GM21515 (cell line): ENCODE results near the gene RUNX2.

Experiments used
- ATAC-seq: cut with Tn5 transposase; IDR thresholded peaks from one replicate; pipeline ENCODE4 v1.9.1; 2021; ENCODE audit not compliant: unreplicated experiment

RUNX2 gene

DNA sequence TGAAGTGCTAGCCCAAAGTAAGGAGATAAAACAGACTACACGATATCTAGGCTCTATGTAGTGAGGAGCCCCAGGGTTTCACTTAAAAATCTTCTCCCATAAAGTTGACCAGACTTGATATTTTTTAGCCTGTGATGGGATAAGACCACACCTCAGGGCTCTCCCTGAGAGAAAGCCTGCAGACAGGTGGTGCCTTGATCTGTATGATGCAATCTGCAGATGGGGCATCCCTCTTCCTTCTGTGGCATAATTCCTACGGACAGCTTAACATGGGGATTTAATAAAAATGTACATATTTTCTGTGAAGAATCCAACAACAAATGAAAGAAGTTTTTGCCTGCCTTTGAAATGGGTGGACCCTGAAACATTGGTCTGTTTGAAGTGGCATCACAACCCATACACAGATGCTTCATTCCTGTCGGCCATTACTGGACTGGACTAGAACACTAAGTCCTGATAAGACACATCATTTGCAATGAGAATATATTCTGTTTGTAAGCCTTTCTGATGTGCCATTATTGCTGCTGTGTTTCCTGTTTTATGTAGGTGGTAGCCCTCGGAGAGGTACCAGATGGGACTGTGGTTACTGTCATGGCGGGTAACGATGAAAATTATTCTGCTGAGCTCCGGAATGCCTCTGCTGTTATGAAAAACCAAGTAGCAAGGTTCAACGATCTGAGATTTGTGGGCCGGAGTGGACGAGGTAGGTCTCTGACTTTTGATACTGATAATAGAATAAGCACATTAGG, 103.4 kb downstream of the RUNX2 start:
- no peak for ATAC-seq

DNA sequence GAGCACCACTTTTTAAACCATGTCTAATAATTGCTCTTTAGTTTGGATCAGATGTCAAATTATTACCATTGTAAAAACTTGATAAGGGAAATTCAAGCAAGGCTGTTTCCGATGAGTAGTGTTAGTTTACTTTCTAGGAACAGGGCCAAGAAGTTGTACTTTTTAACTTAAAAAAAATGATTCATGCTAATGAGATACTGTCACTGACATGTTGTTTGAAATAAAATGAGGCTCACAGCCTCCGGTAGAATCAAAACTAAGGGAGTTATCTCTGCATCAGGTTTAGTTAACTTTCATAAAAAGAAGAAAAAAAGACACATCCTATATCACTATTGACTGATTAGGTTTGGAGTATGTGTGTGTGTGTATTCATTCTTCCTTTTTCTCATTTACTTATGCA, 104.8 kb downstream of the RUNX2 start:
- ATAC-seq: no peak

DNA sequence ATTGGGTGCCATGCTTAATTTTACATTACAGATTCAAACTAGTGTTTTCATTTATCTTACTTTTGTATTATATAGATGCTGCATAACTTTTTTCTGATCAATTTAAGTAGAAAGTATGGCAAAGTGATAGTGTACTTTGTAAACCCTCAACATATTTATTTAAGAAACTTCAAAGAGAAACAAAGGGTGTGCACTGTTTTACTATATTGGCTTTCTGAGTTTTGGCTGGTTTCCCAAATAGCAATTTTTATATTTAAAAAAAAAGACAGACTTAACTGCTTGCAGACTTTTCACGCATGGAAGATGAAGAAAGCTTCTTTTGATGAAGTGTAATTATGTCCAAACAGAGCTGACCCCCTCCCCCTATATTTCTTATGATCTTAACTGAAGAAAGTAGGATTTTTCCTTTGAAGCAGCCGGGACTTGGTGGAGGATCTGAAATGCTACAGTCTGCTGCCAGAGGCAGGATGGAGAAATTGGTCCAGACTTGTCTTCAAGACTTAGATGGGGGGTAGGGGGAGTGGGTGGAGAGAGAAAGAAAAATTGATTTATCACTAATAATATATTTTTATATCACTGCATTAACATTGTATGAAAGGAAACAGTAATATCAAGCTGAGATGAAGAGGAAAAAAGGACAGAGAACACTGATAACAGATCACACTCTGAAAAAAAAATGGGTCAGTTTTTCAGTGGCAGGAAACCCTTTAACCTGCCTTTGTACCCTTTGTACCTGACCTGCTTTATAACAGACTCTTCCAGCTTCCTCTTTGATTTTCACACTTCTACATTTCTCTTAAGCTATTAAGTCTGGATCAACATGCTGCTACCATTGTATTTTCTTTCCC, 105.6 kb downstream of the RUNX2 start:
- ATAC-seq: no peak

DNA sequence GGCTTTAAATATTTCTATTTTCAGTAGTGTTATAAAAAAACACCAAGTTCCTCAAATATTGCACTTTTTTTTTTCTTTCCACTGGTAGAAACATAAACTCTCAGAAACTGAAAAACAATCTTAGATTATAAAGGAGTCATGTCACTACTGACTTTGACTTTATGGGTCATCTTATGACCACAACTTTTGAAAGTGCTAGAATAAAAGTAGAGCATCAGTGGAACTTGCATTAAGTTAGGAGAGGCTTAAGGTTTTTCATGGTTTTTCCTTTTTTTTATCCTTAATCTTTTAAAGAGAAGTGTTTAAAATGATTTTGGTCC, 106.2 kb downstream of the RUNX2 start:
- no peak for ATAC-seq

DNA sequence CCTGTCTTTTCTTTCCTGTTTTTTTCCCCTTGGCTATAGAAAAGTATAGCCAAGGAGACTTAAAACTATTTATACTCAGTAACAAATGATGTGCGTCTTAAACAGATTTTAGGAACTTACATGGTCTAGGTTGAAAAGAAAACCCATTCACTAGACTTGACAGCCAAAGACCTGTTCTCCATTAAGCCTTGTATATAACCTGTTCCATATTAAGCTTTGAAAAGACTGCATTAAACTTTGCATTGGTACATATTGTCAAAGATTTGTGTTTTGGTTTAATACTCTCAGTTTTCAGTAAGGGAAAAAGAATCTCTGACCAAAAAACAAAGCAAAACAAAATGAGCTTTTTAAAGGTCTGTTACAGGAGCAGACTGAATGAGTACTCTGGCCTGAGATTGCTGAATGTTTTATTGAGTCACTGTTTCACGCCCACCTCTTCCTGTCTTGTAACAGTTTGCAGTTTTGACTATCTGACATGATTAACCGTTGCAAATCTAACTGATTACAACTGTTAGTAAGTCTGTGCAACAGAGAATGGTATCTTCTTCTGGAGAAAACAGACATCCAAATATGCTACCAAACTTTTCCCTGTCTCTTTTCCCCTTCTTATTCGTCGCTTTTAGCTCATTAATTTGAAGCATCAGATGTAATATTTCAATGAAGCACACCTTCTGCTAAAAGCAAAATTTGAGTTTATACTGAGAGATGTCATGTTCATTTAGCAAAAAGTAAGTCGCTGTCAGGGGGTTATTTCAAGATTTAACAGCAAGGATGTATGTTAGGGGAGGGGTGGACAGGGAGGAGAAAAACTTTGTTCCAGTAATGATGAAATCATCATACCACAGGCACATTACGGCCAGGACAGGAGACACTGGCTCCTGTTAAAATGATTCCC, 108.7 kb downstream of the RUNX2 start:
- no peak for ATAC-seq

DNA sequence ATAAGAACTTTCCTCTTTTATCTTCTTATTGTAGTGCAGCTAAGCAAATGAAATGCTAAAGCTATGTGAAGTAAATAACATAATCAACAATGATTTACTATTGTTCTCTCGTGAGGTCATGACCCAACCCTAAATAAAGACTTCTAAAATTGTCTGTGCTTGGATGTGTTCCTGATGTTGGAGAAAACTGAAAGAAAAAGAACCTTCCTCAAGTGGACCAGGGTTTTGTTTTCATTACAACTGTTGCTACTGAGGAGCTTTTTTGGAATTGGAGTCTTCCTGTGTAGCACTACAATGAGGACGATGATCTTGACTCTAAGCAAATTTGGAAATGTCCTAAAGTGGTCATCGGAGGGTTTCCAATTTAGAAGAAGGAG, 109.3 kb downstream of the RUNX2 start:
- no peak for ATAC-seq

DNA sequence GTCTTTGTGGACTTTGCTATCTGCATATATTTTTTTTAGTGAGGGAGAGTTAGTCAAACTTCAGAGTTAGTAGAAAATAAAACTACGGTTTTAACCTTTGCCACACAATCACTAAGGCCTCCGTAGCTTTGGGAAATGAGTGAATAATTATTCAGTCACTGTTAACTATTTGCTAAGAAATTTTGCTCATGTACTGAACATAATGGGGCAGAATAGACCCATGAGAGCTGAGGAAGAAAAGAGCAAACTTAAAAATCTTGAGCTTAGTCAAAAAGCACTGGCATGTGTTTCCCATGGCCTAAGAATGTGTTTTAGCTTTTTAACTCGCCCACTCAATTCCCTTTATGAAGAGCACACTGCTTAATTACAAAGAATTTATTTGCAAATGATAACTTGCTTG, 110.0 kb downstream of the RUNX2 start:
- no peak for ATAC-seq

DNA sequence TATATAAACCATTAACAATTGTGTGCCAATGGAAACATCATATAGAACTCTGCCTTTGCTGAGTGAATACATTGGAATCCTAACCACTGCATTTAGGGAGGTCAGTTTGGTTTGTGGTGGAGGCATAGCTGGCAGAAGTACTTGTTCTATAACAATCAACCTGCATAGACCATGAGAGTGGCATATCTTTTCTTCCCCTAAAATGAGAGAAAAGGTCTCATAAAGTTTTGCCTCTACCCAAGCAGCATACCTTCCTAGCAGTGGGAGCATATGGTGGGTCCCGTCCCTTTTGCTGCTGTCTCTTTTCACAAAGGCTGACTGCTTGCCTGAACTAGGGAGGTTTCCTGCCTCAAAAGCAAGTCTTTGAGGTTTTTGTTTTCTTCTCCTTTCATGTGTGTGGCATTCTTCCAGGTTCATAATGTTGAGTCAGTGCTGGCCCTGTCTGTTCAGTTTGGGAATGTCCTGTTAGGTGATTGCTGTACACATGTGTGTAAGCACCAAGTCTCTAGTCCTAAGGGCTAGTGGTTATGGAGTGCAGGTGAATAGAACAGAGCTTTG, 110.8 kb downstream of the RUNX2 start:
- ATAC-seq: no peak

DNA sequence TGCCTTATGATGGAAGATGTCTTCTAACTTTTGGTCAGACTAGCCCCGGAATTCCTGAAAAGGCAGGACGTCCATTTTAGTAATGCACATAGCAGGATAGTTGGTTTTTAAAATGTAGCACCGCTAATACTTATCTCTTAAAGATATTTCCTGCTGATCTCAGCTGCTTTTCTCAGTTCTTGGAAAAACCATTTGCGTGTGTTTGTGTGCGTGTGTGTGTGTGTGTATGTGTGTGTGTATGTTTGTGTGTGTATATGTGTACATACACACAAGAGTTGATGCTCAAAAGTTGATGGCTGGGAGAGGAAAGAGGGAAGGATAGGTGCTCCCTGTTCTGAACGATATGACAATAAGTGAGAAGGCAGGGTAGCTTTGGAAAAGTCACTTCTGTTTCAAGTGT, 111.3 kb downstream of the RUNX2 start:
- ATAC-seq: no peak

DNA sequence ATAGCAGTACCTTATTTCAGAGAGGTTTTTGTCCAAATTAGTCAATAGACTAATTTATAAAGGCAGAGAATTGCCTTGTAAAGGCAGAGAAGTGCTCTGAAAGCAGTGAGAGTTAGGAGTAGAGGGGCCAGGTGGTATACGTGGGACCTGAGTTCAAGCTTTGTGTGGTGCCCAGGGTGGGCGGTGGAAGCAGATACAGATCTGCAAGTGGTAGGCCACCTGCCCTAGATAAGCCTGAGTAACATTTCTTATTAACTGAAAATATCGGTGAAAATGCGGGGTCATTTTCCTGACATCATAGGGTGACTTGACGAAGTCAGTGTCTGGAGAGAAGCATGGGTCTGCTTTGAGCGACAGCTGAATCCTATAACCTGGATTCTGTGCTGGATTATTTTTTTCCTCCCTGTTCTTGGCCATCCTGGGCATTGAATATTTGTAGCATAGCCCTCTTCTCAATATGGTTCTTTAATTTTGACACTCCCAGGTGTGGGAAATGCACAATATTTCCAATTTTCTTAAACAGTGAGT, 111.8 kb downstream of the RUNX2 start:
- no peak for ATAC-seq

DNA sequence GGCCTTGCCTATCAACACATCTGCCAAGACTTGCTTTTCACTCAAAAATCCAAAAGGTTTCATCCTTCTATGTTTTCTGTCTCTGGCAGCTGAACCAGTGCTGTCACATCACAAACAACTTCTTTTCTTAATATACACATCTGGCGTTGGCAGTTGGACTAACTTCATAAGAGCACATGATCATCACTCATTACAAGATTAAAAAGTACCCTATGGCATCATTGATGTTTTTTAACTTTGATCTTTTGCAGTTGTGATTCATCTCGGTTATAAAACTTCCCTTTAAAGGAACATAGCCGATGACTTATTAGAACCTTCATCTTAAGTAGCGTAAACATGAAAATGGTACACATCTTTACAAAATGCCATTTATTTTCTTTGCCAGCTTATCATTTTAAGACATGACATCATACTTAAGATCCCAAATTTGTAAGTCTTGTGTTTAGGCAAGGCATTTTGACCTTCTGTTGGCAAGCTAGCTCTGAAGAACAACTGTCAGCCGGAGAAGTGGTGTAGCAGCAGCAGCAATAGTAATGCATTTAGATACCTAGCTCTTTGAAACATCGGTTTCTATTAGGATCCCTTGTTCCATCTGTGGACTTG, 113.8 kb downstream of the RUNX2 start:
- no peak for ATAC-seq

DNA sequence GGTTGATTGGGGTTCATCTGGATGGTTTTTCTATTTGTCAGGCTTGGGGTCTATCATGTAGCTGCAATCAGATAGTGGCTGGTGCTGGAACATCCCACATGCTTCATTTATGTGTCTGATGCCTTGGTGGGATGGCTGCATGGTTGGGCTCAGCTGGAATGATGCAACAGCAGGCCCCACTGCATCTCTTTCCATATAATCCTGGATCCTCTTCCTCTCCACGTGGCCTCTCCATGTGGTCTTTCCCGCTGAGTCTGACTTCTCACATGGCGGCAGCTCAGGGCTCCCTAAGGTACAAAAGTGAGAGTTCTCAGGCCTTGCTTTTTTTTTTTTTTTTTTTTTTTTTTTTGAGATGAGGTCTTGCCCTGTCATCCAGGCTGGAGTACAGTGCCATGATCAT, 114.6 kb downstream of the RUNX2 start:
- ATAC-seq: no peak

DNA sequence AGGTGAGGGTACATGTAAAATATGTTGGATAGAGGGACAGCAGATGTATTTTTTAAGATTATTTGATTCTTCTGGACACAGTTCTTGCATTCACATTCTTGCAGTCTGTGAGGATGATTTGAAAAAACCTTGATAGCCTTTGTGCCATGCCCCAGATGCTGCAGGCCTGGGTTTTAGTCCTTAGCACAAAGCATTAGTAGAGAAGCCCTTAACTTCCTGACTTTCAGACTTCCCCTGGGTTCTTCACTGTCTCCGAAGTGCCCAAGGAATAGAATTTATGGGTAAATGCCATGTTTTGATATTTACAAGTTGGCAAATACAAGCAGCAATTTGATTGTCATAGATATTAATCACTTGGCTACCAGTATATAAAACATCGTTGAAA, 117.2 kb downstream of the RUNX2 start:
- ATAC-seq: no peak

DNA sequence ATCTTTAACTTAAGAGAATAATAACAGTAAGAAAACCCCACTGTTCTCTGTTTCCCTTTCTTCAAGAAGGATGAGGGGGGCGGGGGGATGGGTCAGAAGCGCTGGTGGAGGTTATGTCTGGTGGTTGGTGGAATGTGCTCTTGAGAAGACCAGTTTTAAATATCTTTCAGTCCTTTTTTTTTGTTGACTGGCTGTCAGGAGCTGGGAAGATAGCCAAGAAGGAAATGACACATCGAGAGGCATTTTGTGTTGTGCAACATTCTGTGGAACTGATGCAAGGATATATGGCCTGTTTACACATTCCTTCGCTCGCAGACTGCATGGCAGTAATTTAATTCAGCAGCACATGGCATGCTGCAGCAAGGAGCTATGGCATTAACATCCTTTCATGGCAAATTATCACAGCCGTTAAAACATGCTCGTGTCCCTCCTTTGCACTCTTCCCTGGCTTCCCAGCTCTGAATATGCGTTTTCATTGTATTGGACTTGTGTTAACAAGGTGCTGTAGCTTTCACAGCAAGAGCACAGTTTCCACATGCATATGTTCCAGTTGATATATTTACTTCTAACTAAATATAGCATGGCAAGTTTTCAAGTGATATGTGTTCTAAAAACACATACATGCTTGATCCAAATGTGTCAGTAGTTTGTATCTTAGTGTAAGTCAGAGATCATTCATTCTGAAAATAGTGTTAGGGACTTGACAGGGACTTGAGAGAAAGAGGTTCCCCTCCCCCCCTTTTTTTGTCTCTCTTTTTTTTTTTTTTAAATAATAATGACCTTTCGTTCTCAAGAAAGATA, 117.8 kb downstream of the RUNX2 start:
- ATAC-seq: no peak

DNA sequence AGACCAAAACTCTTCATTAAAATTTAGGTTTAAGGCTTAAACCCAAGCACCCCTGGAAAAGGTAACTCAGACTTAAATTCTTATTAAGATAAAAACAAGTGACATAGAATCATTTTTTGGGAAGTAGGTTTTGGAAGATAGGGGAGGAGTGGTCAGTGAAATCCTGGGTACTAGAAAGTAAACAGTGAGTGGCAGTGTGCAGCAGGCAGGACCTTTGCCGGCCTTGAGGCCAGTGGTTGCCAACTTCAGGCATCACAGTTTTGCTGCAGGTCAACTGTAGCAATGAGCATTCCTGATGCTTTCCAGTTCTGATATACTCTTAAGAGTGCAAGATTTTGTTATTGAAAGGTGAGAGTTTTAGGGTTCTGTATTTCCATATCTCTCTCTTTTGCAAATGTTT, 118.9 kb downstream of the RUNX2 start:
- ATAC-seq: no peak

DNA sequence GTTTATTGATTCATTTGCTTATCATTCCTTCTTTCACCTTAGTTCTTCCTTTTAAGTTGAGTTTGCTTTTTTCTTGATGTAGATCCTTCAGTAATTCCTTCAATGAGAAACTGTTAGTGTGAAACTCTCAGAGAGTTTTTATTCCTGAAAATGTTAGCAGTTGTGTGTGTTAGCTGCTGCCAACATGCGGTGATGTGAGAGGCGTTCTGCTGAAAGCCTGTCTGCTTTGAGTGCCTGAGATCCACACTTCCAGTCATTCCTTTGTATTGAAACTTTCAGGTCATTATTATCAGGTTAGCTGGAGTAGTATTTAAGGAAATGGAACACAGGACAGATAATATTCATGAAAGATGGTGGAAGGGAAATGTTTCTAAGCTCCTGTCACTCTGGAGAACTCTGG, 119.6 kb downstream of the RUNX2 start:
- ATAC-seq: no peak

DNA sequence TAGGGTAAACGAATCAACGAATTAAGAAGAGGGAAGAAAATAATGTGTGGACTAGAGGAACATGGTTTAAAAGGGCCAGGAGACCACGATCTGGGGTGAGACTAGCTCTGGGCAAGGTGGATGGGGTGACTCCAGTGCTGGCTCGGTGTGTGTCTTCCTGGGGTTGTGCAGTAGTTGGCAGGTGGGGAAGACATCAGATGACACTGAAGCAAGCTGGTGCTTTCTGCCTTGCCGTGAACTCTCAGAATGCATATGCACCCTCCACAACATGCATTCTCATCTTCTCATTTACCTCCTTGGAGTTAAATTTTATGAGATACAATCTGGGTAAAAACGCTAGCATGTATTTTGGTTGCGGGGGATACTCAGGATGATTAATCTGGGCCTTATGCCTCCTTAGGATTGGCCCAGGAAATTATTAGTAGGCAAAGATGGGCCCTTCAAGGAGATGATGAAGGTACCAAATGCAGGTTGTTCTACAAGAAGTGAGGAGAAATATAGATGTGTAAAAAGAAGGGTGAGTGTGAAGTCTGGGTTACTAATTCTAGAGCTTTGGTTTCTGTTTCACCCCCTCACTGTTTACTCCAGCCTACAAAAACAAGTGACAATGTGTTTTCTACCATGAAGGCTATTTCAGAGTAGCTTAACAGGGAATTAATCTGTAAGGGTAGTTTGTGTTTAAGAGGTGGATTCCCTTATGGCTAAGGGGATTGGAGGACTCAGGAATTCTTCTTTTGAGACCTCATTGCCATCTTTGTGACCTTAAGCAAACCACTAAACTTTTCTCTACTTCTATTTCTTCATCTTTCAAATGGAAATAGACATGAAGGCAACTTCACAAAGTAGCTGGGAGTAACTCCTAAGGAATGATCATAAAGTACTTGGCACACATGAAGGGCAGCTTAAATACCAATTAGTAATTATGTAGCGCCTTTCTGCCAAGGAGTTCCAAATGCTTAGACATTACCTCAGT, 120.6 kb downstream of the RUNX2 start:
- no peak for ATAC-seq

DNA sequence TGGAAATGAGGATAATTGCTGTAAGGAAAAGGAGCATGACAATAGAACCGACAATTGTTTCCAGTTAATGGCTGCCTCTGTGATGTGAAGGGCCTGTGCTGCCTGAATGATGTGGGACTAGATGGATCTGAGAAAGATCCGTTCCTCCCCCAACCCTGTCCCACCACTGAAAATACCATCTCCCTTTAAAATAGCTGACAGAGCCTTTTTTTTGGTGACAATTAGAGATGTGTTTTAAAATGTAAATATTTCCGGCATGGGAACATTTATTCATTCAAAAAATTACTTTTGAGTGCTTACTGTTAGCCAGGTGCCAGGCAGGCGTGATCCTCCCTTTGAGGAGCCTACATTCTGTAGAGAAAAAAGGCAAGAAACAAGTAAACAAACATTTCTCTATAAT, 122.0 kb downstream of the RUNX2 start:
- ATAC-seq: no peak

DNA sequence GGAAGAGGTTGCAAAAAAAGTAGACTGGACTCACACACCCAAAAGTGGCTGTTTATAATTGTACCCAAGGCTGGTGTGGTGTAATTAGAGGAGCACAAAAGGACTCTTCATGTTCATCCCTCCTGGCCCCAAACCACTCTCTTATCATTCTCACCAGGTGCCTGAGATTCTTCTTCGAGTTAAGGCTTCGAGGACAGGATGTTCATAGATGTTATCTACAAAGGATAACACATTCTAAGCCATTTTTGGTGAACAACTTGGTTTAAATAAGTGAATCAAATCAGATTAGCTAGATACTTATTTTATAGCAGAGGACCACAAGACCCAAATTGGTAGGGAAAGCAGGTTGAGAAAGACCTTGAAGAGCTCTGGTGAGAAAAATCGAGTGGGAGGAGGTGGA, 122.7 kb downstream of the RUNX2 start:
- no peak for ATAC-seq
